HK-2 (cell line): ENCODE measurements around the gene ZNF519.
"Not testable (repeated sequence)": the region's sequence is repeated elsewhere in the genome, so short reads cannot be mapped to it uniquely, and the experiment has no call there.

Source experiments
- DNase-seq: peaks from one replicate; pipeline ENCODE4 v3.0.0-alpha.2; 2018; ENCODE audit not compliant: unreplicated experiment

Gene ZNF519

GRCh38 chr18:14147935-14148865, 16.0 kb upstream of the ZNF519 start:
- DNase-seq: not testable (repeated sequence)

- not testable (repeated sequence) for DNase-seq
Observed at GRCh38 chr18:14146771-14147170, 14.5 kb upstream of the ZNF519 start.

DNA sequence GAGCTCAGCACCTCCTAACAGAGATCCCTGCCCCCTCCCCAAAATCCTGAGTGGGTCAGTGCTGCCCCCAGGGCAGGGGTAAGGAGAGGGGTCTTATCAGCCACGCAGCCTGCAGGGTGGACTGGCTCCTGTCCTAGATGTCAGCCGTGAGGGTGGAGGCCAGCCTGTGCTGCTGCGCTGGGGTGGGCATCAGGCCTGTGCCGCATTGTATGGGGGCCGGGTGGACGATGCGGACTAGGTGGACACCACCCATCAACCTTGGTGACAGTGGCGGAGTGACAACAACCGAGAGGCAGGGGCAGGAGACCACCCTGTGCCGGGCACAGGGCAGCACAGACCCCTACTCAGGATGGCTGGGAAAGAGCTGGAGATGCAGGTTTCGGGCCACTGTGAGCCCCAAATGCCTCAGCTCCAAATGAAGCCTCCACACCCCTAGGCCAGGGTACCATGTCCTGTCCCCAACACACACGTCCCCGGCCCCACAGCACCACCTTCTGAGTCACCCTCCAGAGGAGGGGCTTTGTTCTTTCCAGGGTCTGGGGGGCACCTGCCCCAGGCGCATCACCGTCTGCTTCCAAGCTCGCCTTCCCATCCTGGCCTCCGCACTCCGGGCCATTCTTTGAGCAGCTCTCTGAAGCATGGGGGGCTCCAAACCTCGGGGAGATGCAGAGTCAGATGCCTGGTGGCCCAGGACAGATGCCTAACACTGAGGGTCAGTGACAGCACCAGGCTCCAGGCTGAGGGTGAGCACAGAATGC, 13.5 kb upstream of the ZNF519 start:
- DNase-seq: not testable (repeated sequence)

GRCh38 chr18:14145021-14145420, 12.8 kb upstream of the ZNF519 start:
- not testable (repeated sequence) for DNase-seq

DNA sequence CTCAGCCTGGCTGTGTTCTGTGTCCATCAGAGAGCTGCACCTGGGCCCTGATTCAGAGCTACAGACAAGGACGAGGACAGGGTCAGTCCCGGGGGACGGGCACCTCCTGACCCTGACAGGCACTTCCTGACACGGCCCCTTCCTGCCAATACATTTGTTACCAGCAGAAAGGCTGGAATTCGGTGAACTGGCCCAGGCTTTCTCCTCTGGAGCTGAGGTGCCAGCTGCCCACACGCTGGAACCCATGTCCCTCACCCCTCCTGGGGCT, 12.3 kb upstream of the ZNF519 start:
- no peak for DNase-seq

DNA sequence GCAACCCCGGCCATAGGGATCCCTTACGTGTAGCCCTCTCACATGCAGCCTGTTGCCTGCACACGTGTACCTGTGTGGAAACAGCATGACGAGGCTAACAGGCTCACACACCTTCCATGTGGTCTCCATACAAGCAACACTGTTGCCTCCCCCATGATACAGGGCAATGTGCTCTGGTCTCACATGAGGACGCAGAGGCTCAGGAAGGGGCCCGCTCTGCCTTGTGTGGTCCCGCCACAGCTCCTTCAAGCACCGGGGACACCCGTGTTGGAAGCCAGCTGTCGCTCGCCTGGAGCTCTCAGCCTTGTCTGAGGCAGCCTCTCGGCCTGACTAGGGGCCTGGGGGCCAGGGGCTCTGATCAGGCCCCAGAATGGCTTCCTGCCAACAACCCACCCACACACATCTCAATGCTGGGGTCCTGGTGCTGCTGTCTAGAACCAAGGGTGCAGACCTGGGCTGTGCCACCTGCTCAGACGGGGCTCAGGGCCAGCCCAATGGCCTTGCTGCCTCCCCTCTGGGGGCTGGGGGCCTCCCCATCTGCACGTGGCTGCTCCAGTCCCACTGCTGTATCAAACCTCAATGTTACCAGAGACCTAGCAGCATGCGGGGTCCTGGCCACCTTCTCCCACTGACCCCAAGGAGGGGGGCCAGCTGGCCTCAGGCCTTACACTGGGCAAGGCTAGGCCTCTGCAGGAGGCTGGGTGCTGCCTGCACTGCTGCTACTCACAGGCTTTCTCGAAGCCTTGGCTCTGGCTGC, 11.8 kb upstream of the ZNF519 start:
- DNase-seq: not testable (repeated sequence)

DNA sequence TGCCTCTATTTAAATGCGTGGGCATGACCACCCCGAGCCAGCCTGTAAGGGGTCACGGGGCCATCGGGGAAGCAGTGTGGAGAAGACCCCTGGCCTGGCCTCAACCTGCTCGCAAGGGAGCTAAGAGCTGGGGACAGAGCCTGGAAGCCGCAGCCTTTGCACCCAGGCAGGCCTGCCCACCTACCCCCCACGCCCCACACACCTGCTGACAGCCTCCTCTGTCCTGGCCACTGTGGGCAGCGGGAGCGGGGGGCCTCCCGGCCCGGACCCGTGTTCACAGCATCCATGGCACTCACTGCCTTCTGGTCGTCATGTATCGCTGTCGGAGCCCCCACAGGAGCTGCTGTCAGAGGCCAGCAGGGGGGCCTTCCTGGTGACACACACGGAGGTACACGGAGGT, 11.2 kb upstream of the ZNF519 start:
- DNase-seq: not testable (repeated sequence)

DNA sequence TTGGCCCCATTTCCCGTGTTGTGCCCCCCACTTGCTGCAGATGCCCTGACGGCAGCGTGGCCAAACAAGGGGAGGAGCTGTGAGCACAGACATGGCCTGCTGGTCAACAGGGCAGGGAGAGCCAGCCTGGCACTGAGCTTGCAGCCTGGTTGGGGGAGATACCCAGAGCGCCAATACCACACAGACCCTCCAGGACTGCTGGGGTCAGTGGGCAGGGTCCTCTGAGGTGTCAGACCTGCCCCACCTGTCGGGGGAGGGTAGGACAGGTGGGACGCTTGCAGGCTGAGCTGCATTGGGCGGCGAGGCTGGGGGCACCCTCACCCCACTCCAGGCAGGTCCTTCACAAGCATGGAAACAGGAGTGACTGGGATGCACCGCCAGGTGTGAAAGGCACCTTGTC, 9.9 kb upstream of the ZNF519 start:
- DNase-seq: not testable (repeated sequence)

DNA sequence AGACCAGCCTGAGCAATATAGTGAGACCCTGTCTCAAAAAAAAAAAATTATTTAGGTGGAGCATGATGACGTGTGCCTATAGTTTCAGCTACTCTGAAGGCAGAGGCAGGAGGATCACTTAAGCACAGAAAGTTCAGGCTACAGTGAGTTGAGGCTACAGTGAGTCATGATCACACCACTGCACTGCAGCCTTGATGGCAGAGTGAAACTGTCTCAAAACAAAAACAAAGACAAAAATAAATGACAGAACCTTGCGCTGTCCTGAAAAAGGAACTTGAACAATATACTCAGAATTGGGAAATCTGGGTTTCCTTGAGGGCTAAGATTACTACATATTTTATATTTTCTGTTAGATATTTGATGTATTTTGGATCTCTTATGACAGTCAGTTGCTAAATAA, 7.3 kb upstream of the ZNF519 start:
- DNase-seq: not testable (repeated sequence)

DNA sequence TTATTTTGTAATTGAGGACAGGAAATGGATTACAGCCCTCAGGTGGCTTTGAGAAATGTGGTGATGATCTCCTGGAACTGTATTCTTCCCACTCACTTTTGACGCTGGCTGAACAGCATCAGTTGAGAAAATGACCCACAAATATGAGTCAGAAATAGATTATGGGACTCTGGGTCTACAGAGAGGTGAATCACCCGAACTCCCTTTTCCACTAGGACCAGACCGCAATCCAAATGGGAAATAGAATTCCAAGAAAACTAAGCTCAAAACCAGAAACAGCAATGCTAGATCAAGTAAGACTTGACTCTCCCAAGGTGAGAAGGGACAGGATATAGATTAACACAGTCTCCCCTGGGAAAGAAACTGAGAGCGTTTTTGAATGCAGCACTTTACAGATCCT, 5.7 kb upstream of the ZNF519 start:
- DNase-seq: not testable (repeated sequence)

DNA sequence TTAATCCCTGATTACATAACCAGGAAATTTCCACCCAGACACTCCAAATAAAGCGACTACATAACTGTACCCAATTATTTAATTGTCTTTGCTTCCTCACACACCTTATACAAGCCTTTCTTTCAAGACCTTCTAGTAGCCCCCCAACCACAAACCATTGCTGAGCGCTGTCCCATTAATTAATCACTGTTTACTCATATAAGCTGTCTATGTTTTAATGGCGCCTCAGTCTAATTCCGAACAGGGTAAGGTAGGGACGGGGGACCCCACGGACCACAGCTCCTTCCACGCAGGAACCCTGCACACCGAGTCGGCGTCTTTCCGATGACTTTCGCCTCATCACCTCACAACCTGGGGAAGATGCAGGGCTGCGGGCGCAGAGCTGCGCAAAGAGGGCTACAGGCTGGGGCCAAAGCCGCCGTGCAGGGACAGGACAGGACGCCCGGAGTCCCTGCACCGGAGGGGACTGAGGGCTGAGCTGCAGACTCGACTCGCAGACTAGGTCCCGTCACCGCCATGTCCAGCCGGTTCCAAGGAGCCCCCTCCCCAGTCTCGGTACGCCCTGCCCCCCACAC, 452 bp downstream of the ZNF519 start:
- DNase-seq: not testable (repeated sequence)

- DNase-seq: not testable (repeated sequence)
Observed at GRCh38 chr18:14130804-14131203, 1.4 kb downstream of the ZNF519 start.

DNA sequence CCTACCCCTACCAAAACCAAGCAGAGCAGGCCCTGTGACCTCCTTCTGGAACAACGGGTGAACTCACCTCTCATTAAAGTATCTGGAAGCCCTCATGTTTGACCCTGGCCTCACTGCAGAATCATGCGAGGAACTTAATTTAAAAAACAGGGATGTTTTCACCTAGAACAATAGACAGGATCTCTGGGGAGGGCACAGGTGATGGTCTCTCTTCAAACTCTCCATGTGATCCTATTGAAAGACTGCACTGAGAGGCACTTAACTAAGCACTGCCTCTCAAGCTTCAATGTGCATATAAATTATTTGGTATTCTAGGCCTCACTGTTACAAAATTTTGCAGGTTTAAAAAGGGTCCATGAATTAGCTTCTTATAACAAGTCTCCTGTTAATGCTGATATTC, 7.5 kb downstream of the ZNF519 start:
- no peak for DNase-seq

- no peak for DNase-seq
Observed at GRCh38 chr18:14122097-14122496, 10.1 kb downstream of the ZNF519 start.

- DNase-seq: no peak
Observed at GRCh38 chr18:14120926-14121325, 11.3 kb downstream of the ZNF519 start.

DNA sequence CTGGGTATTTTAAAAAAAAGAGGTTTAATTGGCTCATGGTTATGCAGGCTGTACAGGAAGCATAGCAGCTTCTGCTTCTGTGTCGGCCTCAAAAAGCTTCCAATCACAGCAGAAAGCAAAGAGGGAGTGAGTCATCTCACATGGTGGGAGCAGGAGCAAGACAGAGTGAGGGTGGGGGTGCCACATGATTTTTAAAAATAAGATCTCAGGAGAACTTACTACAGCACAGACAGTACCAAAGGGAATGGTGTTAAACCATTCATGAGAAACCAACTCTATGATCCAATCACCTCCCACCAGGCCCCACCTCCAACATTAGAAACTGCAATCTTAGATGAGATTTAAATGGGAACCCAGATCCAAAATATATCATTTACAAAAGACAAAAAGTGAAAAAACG, 14.6 kb downstream of the ZNF519 start:
- no peak for DNase-seq

DNA sequence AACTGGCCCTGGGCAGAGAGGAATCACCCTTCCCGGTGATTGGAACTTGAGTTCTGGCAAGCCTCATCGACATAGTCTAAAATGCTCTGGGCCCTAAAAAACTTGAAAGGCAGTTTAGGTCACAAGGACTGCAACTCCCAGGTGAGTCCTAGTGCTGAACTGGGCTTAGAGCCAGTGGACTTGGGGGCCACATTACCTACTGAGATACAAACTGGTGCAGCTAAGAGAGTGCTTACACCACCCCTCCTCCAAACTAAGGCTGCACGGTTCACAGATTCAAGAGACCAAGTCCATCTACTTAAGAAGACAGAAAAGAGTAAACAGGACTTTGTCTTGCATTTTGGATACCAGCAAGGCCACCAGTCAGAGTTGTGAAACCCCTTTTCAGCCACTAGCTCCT, 25.3 kb downstream of the ZNF519 start:
- DNase-seq: no peak

DNA sequence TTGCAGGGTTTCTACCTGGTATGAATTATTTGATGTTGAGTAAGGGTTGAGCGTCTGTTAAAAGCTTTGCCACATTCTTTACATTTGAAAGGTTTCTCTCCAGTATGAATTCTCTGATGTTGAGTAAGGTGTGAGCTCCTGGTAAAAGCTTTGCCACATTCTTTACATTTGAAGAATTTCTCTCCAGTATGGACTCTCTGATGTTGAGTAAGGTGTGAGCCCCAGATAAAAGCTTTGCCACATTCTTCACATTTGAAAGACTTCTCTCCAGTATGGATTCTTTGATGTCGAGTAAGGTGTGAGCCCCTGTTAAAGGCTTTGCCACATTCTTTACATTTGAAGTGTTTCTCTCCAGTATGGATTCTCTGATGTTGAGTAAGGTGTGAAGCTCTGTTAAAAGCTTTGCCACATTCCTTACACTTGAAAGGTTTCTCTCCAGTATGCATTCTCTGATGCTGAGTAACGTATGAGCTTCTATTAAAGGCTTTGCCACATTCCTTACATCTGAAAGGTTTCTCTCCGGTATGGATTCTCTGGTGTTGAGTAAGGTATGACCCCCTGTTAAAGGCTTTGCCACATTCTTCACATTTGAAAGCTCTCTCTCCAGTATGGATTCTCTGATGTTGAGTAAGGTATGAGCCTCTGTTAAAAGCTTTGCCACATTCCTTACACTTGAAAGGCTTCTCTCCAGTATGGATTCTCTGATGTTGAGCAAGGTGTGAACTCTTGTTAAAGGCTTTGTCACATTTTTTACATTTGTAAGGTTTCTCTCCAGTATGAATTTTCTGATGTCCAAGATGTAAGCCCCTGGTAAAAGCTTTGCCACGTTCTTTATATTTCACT, 27.1 kb downstream of the ZNF519 start:
- no peak for DNase-seq

DNA sequence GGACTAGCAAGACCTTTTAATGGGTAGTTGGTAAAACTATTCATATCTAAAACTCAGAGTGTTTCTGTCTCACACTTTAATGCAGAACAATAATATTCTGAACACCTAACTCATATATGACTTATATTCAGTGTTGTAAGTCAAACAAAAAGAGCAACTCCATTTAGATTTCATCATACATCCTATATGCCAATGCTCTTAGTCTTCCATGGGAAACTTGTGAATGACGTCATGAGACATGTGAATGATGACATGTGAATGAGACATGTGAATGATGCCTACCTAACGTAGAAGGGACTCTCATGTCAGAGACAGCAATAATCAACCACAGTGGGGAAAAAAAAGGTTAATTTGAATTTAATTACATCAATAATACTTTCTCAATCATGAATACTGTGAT, 28.0 kb downstream of the ZNF519 start:
- DNase-seq: no peak

GRCh38 chr18:14100503-14101286, 31.5 kb downstream of the ZNF519 start:
- DNase-seq: no peak
